ENCODE measurements around the gene CTSZ.

DNA sequence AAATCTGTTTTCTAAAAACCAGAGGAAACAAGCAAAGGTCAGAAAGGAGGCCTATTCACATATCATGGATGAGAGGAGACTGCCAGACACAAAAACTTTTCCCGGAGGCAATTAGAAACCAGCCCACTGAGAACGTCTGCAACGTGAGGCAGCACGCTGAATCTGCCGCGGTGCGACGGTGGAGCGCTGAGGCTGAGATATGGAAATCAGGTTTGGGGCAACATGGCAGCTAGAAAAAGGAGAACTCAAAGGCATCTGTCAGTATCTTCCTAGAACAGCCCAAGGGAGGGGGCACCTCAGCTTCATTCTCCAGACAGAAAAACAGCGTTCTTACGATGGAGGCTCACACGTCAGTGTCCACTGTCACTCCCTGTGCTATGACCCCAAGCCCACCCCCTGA lies 30.3 kb upstream of the CTSZ start:
- no peak for TF ChIP-seq POLR2A (IDR thresholded peaks at IDR 0.05; ENCODE audit: low read depth, low read length)
- TF ChIP-seq POLR2AphosphoS5 (IDR thresholded peaks at IDR 0.05; ENCODE audit: low read depth, low read length) = no peak
- no peak for TF ChIP-seq TAF1 (IDR thresholded peaks at IDR 0.05; ENCODE audit: borderline replicate concordance, low read depth, low read length)

All from GM12892 (cell line).